K562 (cell line): ENCODE data around the gene SLA2. TPM values are rescaled to one million over a fixed set of nuclear protein-coding genes. Genes with fewer than 3 reads are reported as not detected.

ENCODE experiments used
- ATAC-seq: fragments of 200-7000 bp; cut with Tn5 transposase; 3 replicates; pipeline ENCODE4 v1.9.1; 2020; ENCODE audit warnings: moderate library complexity
- BruUV-seq: library from RNA; stranded (reverse); fragments of 400-500 nt; replicated peaks from 2 replicates; lab custom pipeline; 2021; lab: Mats Ljungman, UMichigan
- CTCF ChIA-PET: fragments of 300-600 bp; formaldehyde crosslinking; extraction: SDS; loops from one replicate; lab custom pipeline; 2021; ENCODE audit warnings: low intra/inter-chr PET ratio; lab: Yijun Ruan, JAX
- POLR2A ChIA-PET: fragments of 300-600, 350-650 bp; sonication (Branson Sonifier 250); formaldehyde crosslinking; extraction: SDS; loops from one replicate; lab custom pipeline; 2021; ENCODE audit warnings: antibody characterized with exemption, inconsistent platforms; lab: Yijun Ruan, JAX
- DNase-seq, 4 experiments: peaks; one replicate each; pipeline versions ENCODE4 v3.0.0 to v3.0.0-alpha.2; 2011 to 2018; ENCODE audit warnings: low spot score in 3 of 4, mixed read lengths in 3 of 4; ENCODE audit errors: extremely low read depth in 1 of 4
- FAIRE-seq: peaks from 2 replicates; lab custom pipeline; 2011; peaks lifted over from hg19 to GRCh38; lab: Jason Lieb, UNC
- H2AFZ ChIP-seq: 2 replicates; pipeline ENCODE4 v1.6.0; 2011; ENCODE audit warnings: low read depth, low read length, control low read depth, inconsistent platforms
- H3K27ac ChIP-seq: fragments of 200-600 bp; 3 replicates; pipeline ENCODE4 v1.8.0; 2011; ENCODE audit warnings: low read depth, mild to moderate bottlenecking, control low read depth, inconsistent platforms, low read length, moderate library complexity, mixed read lengths; ENCODE audit errors: extremely low read depth
- H3K27me3 ChIP-seq, 2 experiments: fragments of 300-600 bp in 1 of 2; 2 replicates in 1 of 2; 3 replicates in 1 of 2; pipeline versions ENCODE4 v1.6.0 to v1.8.0; 2011; ENCODE audit warnings: inconsistent platforms in 2 of 2, low read length in 2 of 2, mild to moderate bottlenecking in 1 of 2, mixed read lengths in 1 of 2, moderate library complexity in 1 of 2; ENCODE audit not compliant: control insufficient read depth in 2 of 2, insufficient read depth in 2 of 2
- H3K36me3 ChIP-seq: fragments of 300-600 bp; 3 replicates; pipeline ENCODE4 v1.8.0; 2011; ENCODE audit warnings: mild to moderate bottlenecking, low read length, inconsistent platforms; ENCODE audit not compliant: control insufficient read depth, insufficient read depth
- H3K4me1 ChIP-seq, 2 experiments: fragments of 200-600 bp in 1 of 2; replicated peaks in 1 of 2; 2 replicates in 1 of 2; 3 replicates in 1 of 2; pipeline versions ENCODE4 v1.5.1 to v1.8.0; 2011; ENCODE audit warnings: inconsistent platforms in 2 of 2, low read length in 2 of 2, mild to moderate bottlenecking in 1 of 2, mixed read lengths in 1 of 2, moderate library complexity in 1 of 2; ENCODE audit not compliant: control insufficient read depth in 2 of 2, insufficient read depth in 2 of 2
- H3K4me2 ChIP-seq: 2 replicates; pipeline ENCODE4 v1.6.1; 2011; ENCODE audit warnings: low read length, control low read depth, inconsistent platforms, mixed read lengths; ENCODE audit not compliant: insufficient read depth
- H3K4me3 ChIP-seq: fragments of 200-600 bp; sonication (generic), shearing (Covaris generic); 2 replicates; pipeline ENCODE4 v1.5.1; 2016; ENCODE audit warnings: control low read depth, inconsistent platforms
- H3K79me2 ChIP-seq: fragments of 200-600 bp; 3 replicates; pipeline ENCODE4 v1.8.0; 2011; ENCODE audit warnings: low read length, inconsistent platforms; ENCODE audit not compliant: control insufficient read depth, insufficient read depth
- H3K9ac ChIP-seq, 2 experiments: 2 replicates each; pipeline versions ENCODE4 v1.6.0 to v1.6.1; 2011; ENCODE audit warnings: low read depth in 2 of 2, low read length in 2 of 2, control low read depth in 1 of 2, inconsistent platforms in 1 of 2, mild to moderate bottlenecking in 1 of 2, mixed read lengths in 1 of 2; ENCODE audit not compliant: insufficient read depth in 1 of 2
- H3K9me1 ChIP-seq: one replicate; pipeline ENCODE4 v1.6.0; 2011; ENCODE audit warnings: inconsistent platforms, mild to moderate bottlenecking, low read length, moderate library complexity; ENCODE audit not compliant: control insufficient read depth, insufficient read depth
- H3K9me3 ChIP-seq: replicated peaks from 2 replicates; pipeline ENCODE4 v1.5.1; 2011; ENCODE audit warnings: low read depth, low read length, inconsistent platforms; ENCODE audit not compliant: control insufficient read depth, insufficient read depth
- H4K20me1 ChIP-seq: replicated peaks from 2 replicates; pipeline ENCODE4 v1.6.1; 2011; ENCODE audit warnings: low read length, inconsistent platforms, mixed read lengths; ENCODE audit not compliant: control insufficient read depth, insufficient read depth
- C11orf30 ChIP-seq: fragments of 450-650 bp; IDR thresholded peaks from 2 replicates; pipeline ENCODE4 v1.6.1; 2016; ENCODE audit warnings: low read depth, mild to moderate bottlenecking
- CAMTA2 ChIP-seq: fragments of 250-450 bp; sonication (Bioruptor Pico); conservative IDR thresholded peaks from 2 replicates; pipeline ENCODE4 v1.5.1; 2022
- CHD1 ChIP-seq: fragments of 200-600 bp; sonication (generic); IDR thresholded peaks from one replicate; pipeline ENCODE4 v1.6.1; 2012; ENCODE audit warnings: mild to moderate bottlenecking, moderate library complexity, low read length, inconsistent platforms
- CHD2 ChIP-seq: IDR thresholded peaks from 2 replicates; pipeline ENCODE4 v1.6.1; 2011; ENCODE audit warnings: low read depth, low read length
- FOXK1 ChIP-seq: sonication (generic); formaldehyde crosslinking; IDR thresholded peaks from 2 replicates; pipeline ENCODE4 v1.8.0; 2022; ENCODE audit warnings: missing genetic modification reagents, mild to moderate bottlenecking, borderline replicate concordance
- HNRNPLL ChIP-seq: fragments of 200-400 bp; formaldehyde crosslinking; IDR thresholded peaks from 2 replicates; pipeline ENCODE4 v1.6.1; 2017; ENCODE audit warnings: low read length, low read depth, mild to moderate bottlenecking; ENCODE audit not compliant: poor library complexity, severe bottlenecking
- TCF7L2 ChIP-seq: fragments of 150-350 bp; IDR thresholded peaks from 2 replicates; pipeline ENCODE4 v1.6.1; 2016; ENCODE audit warnings: low read depth, mild to moderate bottlenecking, low read length, moderate library complexity
- WGBS: fragments of 100-300 bp; shearing (Covaris generic); methylation state at CpG from one replicate; pipeline ENCODE4 v1.1.6; 2016; ENCODE audit warnings: low coverage, mixed read lengths; ENCODE audit not compliant: insufficient coverage; ENCODE audit errors: missing lambda C conversion rate; 5-methylcytosine and 5-hydroxymethylcytosine counted together
- in situ Hi-C: fragments of 300-500 bp; cut with MboI; formaldehyde crosslinking; loops from 4 replicates; pipeline ENCODE4 v1.15.0; 2018; ENCODE audit warnings: inconsistent platforms, mixed read lengths
- intact Hi-C: fragments of 100-400 bp; cut with micrococcal nuclease; formaldehyde crosslinking; loops from 2 replicates; pipeline ENCODE4 v1.14.2; 2022
- polyA plus RNA-seq, 8 experiments: library from polyadenylated mRNA; depleted of rRNA in 4 of 8; stranded (reverse) in 5 of 8; unstranded in 3 of 8; fragments of >200 nt; fragmentation: Nextera tagmentation in 2 of 8; fragmentation: Illumina TruSeq in 1 of 8; extraction: Ambion mirVana in 2 of 8; extraction: Trizol in 1 of 8; gene quantifications; 2 replicates each; pipeline versions ENCODE4 v1.2.1 to v1.2.3, GENCODE V29; 2011 to 2014; ENCODE audit warnings: inconsistent platforms in 1 of 8, missing spikeins in 1 of 8
- total RNA-seq, 7 experiments: library from RNA; depleted of rRNA in 6 of 7; stranded (reverse); fragments of >200 nt in 6 of 7; fragmentation: Illumina TruSeq in 2 of 7; extraction: Trizol in 2 of 7; gene quantifications; 2 replicates each; pipeline versions ENCODE4 v1.2.1 to v1.2.3, GENCODE V29; 2011 to 2021; ENCODE audit warnings: low replicate concordance in 1 of 7
- TF ChIP-seq, protein P1 (sequence below), 2 experiments: fragments of 150-350 bp in 1 of 2; IDR thresholded peaks; 2 replicates each; pipeline ENCODE4 v1.6.1; 2012 to 2016; ENCODE audit warnings: low read depth in 2 of 2, low read length in 2 of 2, mild to moderate bottlenecking in 1 of 2, moderate library complexity in 1 of 2
- TF ChIP-seq, protein P2 (sequence below), 2 experiments: fragments of 200-800 bp in 1 of 2; sonication (Bioruptor generic) in 1 of 2; sonication (generic) in 1 of 2; formaldehyde crosslinking in 1 of 2; IDR thresholded peaks in 1 of 2; conservative IDR thresholded peaks in 1 of 2; 2 replicates each; pipeline versions ENCODE4 v1.5.0 to v1.6.1; 2016 to 2020; ENCODE audit warnings: missing compliant biosample characterization in 1 of 2, missing genetic modification characterization in 1 of 2, missing genetic modification reagents in 1 of 2
- TF ChIP-seq, protein P3 (sequence below): fragments of 200-800 bp; sonication (Bioruptor generic); IDR thresholded peaks from 2 replicates; pipeline ENCODE4 v1.6.1; 2016; ENCODE audit warnings: missing genetic modification characterization, missing compliant biosample characterization

Gene SLA2
- total and polyA plus RNA-seq, 9 of the 15 experiments (the other 6 are each of a cell fraction or from before 2014, with no cell fraction given) = 0.07 TPM; not detected in 7

DNA sequence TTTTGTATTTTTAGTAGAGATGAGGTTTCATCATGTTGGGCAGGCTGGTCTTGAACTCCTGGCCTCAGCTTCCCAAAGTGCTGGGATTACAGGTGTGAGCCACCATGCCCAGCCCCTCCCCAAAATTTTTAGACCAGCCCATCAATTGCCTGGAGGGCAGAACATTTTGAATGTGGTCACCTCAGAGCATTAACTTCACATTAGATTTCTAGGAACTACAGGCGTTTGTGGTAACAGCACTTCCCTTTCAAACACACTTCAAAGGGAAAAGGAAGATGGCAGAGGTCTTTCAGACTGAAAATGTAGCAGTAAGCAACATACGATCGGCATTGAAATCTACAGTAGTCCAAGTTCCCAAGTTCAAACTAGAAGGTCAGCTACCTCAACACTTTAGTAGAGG lies 12.3 kb upstream of the SLA2 start (continued):
- no peak for TF ChIP-seq HNRNPLL
- TF ChIP-seq, protein P1, sequence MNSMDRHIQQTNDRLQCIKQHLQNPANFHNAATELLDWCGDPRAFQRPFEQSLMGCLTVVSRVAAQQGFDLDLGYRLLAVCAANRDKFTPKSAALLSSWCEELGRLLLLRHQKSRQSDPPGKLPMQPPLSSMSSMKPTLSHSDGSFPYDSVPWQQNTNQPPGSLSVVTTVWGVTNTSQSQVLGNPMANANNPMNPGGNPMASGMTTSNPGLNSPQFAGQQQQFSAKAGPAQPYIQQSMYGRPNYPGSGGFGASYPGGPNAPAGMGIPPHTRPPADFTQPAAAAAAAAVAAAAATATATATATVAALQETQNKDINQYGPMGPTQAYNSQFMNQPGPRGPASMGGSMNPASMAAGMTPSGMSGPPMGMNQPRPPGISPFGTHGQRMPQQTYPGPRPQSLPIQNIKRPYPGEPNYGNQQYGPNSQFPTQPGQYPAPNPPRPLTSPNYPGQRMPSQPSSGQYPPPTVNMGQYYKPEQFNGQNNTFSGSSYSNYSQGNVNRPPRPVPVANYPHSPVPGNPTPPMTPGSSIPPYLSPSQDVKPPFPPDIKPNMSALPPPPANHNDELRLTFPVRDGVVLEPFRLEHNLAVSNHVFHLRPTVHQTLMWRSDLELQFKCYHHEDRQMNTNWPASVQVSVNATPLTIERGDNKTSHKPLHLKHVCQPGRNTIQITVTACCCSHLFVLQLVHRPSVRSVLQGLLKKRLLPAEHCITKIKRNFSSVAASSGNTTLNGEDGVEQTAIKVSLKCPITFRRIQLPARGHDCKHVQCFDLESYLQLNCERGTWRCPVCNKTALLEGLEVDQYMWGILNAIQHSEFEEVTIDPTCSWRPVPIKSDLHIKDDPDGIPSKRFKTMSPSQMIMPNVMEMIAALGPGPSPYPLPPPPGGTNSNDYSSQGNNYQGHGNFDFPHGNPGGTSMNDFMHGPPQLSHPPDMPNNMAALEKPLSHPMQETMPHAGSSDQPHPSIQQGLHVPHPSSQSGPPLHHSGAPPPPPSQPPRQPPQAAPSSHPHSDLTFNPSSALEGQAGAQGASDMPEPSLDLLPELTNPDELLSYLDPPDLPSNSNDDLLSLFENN (IDR thresholded peaks at IDR 0.05; ENCODE audit: low read depth in 2 of 2, low read length in 2 of 2) = no peak

DNA sequence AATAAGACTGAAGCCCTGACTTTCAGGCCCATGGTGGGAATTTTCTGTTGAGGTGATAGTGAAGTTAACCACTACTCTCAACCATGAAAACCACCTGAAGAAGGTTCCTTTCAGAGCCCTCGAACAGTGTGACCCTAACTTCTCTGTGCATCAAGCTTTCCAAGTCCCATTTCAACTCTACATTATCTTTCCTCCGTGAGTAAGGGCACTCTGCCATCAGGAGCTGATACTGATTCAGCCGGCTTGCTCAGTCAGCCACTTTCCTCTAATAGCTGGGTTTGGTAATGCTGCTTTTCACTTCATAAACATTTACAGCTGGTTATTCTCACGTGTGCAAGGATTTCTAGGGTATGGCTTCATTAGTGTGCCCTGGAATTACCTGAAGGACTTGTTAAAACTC lies 10.7 kb upstream of the SLA2 start:
- H3K9me3 ChIP-seq = no peaks in the 10 kb centered on the region
- ChIA-PET POLR2A (interaction anchor here (0.7 to 1.2 kb wide), 2 partner anchors 14 to 559 kb away, joined by 3 to 4 read pairs; no protein-coding TSS in a partner anchor), CTCF (no interaction called here)
- peaks cover 12% of the 10 kb centered on the region; the same call in 2 of the 3 replicates for H3K36me3 ChIP-seq
- H3K9me1 ChIP-seq = no peaks in the 10 kb centered on the region
- H3K27ac ChIP-seq = no peak overlapping the region
- WGBS = 38% methylated on average over 4 of the region's 4 CpGs
- DNase-seq (no peak), ATAC-seq (no peak), FAIRE-seq (no peak)
- no peaks in the 10 kb centered on the region for H3K79me2 ChIP-seq
- in situ Hi-C loops (no loop called here), intact Hi-C loops (no loop called here)
- no peak overlapping the region for H3K9ac ChIP-seq
- H2AFZ ChIP-seq = no peak overlapping the region
- H4K20me1 ChIP-seq = no peaks in the 10 kb centered on the region
- no peaks in the 10 kb centered on the region for H3K27me3 ChIP-seq
- H3K4me3 ChIP-seq = no peak overlapping the region
- no peak overlapping the region for H3K4me2 ChIP-seq
- BruUV-seq = no TSS peak
- H3K4me1 ChIP-seq = no peaks in the 10 kb centered on the region
- TF ChIP-seq FOXK1 (CRISPR knock-in tag) = no peak
- TF ChIP-seq, protein P2, sequence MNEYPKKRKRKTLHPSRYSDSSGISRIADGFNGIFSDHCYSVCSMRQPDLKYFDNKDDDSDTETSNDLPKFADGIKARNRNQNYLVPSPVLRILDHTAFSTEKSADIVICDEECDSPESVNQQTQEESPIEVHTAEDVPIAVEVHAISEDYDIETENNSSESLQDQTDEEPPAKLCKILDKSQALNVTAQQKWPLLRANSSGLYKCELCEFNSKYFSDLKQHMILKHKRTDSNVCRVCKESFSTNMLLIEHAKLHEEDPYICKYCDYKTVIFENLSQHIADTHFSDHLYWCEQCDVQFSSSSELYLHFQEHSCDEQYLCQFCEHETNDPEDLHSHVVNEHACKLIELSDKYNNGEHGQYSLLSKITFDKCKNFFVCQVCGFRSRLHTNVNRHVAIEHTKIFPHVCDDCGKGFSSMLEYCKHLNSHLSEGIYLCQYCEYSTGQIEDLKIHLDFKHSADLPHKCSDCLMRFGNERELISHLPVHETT (CRISPR knock-in tag; conservative IDR thresholded peaks at IDR 0.05 in 1 of 2, IDR thresholded peaks at IDR 0.05 in 1 of 2) = no peak
- no peak for TF ChIP-seq CAMTA2 (CRISPR knock-in tag)
- TF ChIP-seq, protein P3, sequence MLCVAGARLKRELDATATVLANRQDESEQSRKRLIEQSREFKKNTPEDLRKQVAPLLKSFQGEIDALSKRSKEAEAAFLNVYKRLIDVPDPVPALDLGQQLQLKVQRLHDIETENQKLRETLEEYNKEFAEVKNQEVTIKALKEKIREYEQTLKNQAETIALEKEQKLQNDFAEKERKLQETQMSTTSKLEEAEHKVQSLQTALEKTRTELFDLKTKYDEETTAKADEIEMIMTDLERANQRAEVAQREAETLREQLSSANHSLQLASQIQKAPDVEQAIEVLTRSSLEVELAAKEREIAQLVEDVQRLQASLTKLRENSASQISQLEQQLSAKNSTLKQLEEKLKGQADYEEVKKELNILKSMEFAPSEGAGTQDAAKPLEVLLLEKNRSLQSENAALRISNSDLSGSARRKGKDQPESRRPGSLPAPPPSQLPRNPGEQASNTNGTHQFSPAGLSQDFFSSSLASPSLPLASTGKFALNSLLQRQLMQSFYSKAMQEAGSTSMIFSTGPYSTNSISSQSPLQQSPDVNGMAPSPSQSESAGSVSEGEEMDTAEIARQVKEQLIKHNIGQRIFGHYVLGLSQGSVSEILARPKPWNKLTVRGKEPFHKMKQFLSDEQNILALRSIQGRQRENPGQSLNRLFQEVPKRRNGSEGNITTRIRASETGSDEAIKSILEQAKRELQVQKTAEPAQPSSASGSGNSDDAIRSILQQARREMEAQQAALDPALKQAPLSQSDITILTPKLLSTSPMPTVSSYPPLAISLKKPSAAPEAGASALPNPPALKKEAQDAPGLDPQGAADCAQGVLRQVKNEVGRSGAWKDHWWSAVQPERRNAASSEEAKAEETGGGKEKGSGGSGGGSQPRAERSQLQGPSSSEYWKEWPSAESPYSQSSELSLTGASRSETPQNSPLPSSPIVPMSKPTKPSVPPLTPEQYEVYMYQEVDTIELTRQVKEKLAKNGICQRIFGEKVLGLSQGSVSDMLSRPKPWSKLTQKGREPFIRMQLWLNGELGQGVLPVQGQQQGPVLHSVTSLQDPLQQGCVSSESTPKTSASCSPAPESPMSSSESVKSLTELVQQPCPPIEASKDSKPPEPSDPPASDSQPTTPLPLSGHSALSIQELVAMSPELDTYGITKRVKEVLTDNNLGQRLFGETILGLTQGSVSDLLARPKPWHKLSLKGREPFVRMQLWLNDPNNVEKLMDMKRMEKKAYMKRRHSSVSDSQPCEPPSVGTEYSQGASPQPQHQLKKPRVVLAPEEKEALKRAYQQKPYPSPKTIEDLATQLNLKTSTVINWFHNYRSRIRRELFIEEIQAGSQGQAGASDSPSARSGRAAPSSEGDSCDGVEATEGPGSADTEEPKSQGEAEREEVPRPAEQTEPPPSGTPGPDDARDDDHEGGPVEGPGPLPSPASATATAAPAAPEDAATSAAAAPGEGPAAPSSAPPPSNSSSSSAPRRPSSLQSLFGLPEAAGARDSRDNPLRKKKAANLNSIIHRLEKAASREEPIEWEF (CRISPR knock-in tag) = no peak
- TF ChIP-seq CHD1 = no peak
- no peak for TF ChIP-seq CHD2
- no peak for TF ChIP-seq TCF7L2
- TF ChIP-seq C11orf30 = no peak
